ENCODE measurements around the gene ZC3H10.
A peak's percentile ranks its signal among the peaks of the same experiment; 100 is the strongest.

Gene ZC3H10

GRCh38 chr12:56118688-56119357 lies 757 bp downstream of the ZC3H10 start:
- Histone ChIP-seq H3K79me2 (ENCODE audit: insufficient read depth, low read length) (peaks cover 21% of the 10 kb centered on the region), H3K9me3 (ENCODE audit: insufficient read depth, low read length) (no peaks in the 10 kb centered on the region), H3K4me2 (ENCODE audit: low read depth, low read length, poor library complexity, severe bottlenecking) (peak overlapping the region; percentile 82), H2AFZ (ENCODE audit: low read depth, low read length, severe bottlenecking) (no peak overlapping the region), H3F3A (ENCODE audit: insufficient read depth) (peaks cover 44% of the 10 kb centered on the region), H3K27ac (ENCODE audit: low read depth, low read length) (peak overlapping the region; percentile 62), H3K27me3 (ENCODE audit: low read length) (no peaks in the 10 kb centered on the region), H4K20me1 (ENCODE audit: low read depth, low read length) (no peaks in the 10 kb centered on the region), H3K9ac (ENCODE audit: low read length) (peak overlapping the region; percentile 64), H3K9me2 (replicated peaks; ENCODE audit: insufficient read depth, low read length) (no peaks in the 10 kb centered on the region), H3K4me3 (ENCODE audit: insufficient read depth, low read length, poor library complexity, severe bottlenecking) (peak overlapping the region; percentile 57), H3K36me3 (ENCODE audit: low read length) (peaks cover 5% of the 10 kb centered on the region; the same call in 1 of the 2 replicates)
- TF ChIP-seq EZH2phosphoT487 (conservative IDR thresholded peaks at IDR 0.05; ENCODE audit: low read length) (no peak), CTCF (IDR thresholded peaks at IDR 0.05; ENCODE audit: insufficient read depth, low read length, poor library complexity, severe bottlenecking) (no peak)

GRCh38 chr12:56119361-56119796 lies 1.3 kb downstream of the ZC3H10 start:
- TF ChIP-seq EZH2phosphoT487 (conservative IDR thresholded peaks at IDR 0.05; ENCODE audit: low read length) (no peak), CTCF (IDR thresholded peaks at IDR 0.05; ENCODE audit: insufficient read depth, low read length, poor library complexity, severe bottlenecking) (peak; percentile 77)
- H3K9me3 ChIP-seq (ENCODE audit: insufficient read depth, low read length) = no peaks in the 10 kb centered on the region
- peak overlapping the region; percentile 82 for H3K4me2 ChIP-seq (ENCODE audit: low read depth, low read length, poor library complexity, severe bottlenecking)
- H3K27ac ChIP-seq (ENCODE audit: low read depth, low read length) = peak overlapping the region; percentile 62
- no peak overlapping the region for H2AFZ ChIP-seq (ENCODE audit: low read depth, low read length, severe bottlenecking)
- peaks cover 41% of the 10 kb centered on the region for H3F3A ChIP-seq (ENCODE audit: insufficient read depth)
- H3K36me3 ChIP-seq (ENCODE audit: low read length) = peaks cover 5% of the 10 kb centered on the region; the same call in 1 of the 2 replicates
- H3K27me3 ChIP-seq (ENCODE audit: low read length) = no peaks in the 10 kb centered on the region
- peak overlapping the region; percentile 57 for H3K4me3 ChIP-seq (ENCODE audit: insufficient read depth, low read length, poor library complexity, severe bottlenecking)
- no peaks in the 10 kb centered on the region for H3K9me2 ChIP-seq (replicated peaks; ENCODE audit: insufficient read depth, low read length)
- H3K9ac ChIP-seq (ENCODE audit: low read length) = peak overlapping the region; percentile 64
- H3K79me2 ChIP-seq (ENCODE audit: insufficient read depth, low read length) = peaks cover 21% of the 10 kb centered on the region
- no peaks in the 10 kb centered on the region for H4K20me1 ChIP-seq (ENCODE audit: low read depth, low read length)

- no peak overlapping the region for H3K27ac ChIP-seq (ENCODE audit: low read depth, low read length)
- peak overlapping the region; percentile 64; the same call in 1 of the 2 replicates for H3K9ac ChIP-seq (ENCODE audit: low read length)
- peaks cover 21% of the 10 kb centered on the region for H3K79me2 ChIP-seq (ENCODE audit: insufficient read depth, low read length)
- H4K20me1 ChIP-seq (ENCODE audit: low read depth, low read length) = no peaks in the 10 kb centered on the region
- H3K36me3 ChIP-seq (ENCODE audit: low read length) = peaks cover 5% of the 10 kb centered on the region; the same call in 1 of the 2 replicates
- no peaks in the 10 kb centered on the region for H3K9me2 ChIP-seq (replicated peaks; ENCODE audit: insufficient read depth, low read length)
- H3K4me3 ChIP-seq (ENCODE audit: insufficient read depth, low read length, poor library complexity, severe bottlenecking) = no peak overlapping the region
- H3K27me3 ChIP-seq (ENCODE audit: low read length) = no peaks in the 10 kb centered on the region
- peak overlapping the region; percentile 82 for H3K4me2 ChIP-seq (ENCODE audit: low read depth, low read length, poor library complexity, severe bottlenecking)
- H3K9me3 ChIP-seq (ENCODE audit: insufficient read depth, low read length) = no peaks in the 10 kb centered on the region
- TF ChIP-seq CTCF (IDR thresholded peaks at IDR 0.05; ENCODE audit: insufficient read depth, low read length, poor library complexity, severe bottlenecking) = no peak
- TF ChIP-seq EZH2phosphoT487 (conservative IDR thresholded peaks at IDR 0.05; ENCODE audit: low read length) = no peak
- H3F3A ChIP-seq (ENCODE audit: insufficient read depth) = peaks cover 39% of the 10 kb centered on the region
- no peak overlapping the region for H2AFZ ChIP-seq (ENCODE audit: low read depth, low read length, severe bottlenecking)
Measured at GRCh38 chr12:56120158-56120846, 2.2 kb downstream of the ZC3H10 start.
